Panc1 (cell line): Measurements from ENCODE around the gene CLDN16. TPM values are rescaled to one million over a fixed set of nuclear protein-coding genes. Genes with fewer than 3 reads are reported as not detected.

Experiments
- ATAC-seq: fragments of 200-7000 bp; cut with Tn5 transposase; 2 replicates; pipeline ENCODE4 v1.9.1; 2020; ENCODE audit warnings: mild to moderate bottlenecking, moderate library complexity
- BruUV-seq: library from RNA; stranded (reverse); fragments of 400-500 nt; replicated peaks from 2 replicates; lab custom pipeline; 2021; lab: Mats Ljungman, UMichigan
- CTCF ChIA-PET: fragments of 300-600 bp; sonication (Branson Sonifier 250); formaldehyde crosslinking; loops from one replicate; lab custom pipeline; 2022; ENCODE audit warnings: antibody characterized with exemption; lab: Charles Lee
- POLR2A ChIA-PET: fragments of 300-600 bp; sonication (Branson Sonifier 250); formaldehyde crosslinking; loops from one replicate; lab custom pipeline; 2022; ENCODE audit warnings: antibody characterized with exemption; lab: Charles Lee
- DNase-seq: peaks from one replicate; pipeline ENCODE4 v3.0.0-alpha.2; 2010; ENCODE audit warnings: low read depth, low spot score
- H3K27ac ChIP-seq: 2 replicates; pipeline ENCODE4 v1.5.1; 2011; ENCODE audit warnings: mild to moderate bottlenecking, low read length, inconsistent platforms
- H3K27me3 ChIP-seq: fragments of 200-500 bp; sonication (Bioruptor generic); 2 replicates; pipeline ENCODE4 v1.6.0; 2014; ENCODE audit warnings: low read length, inconsistent platforms; ENCODE audit not compliant: control insufficient read depth, insufficient read depth
- H3K36me3 ChIP-seq: fragments of 200-500 bp; sonication (Bioruptor generic); 2 replicates; pipeline ENCODE4 v1.5.1; 2014; ENCODE audit warnings: inconsistent platforms, mild to moderate bottlenecking, low read length, moderate library complexity; ENCODE audit not compliant: control insufficient read depth, insufficient read depth
- H3K4me1 ChIP-seq: 2 replicates; pipeline ENCODE4 v1.5.1; 2011; ENCODE audit warnings: inconsistent platforms, mild to moderate bottlenecking, low read length, moderate library complexity; ENCODE audit not compliant: control insufficient read depth, insufficient read depth
- H3K4me3 ChIP-seq, 2 experiments: 2 replicates each; pipeline ENCODE4 v1.5.1; 2011 to 2012; ENCODE audit warnings: low read depth in 2 of 2, low read length in 2 of 2, mild to moderate bottlenecking in 2 of 2, inconsistent platforms in 1 of 2, moderate library complexity in 1 of 2
- H3K9me3 ChIP-seq: fragments of 200-500 bp; sonication (Bioruptor generic); 2 replicates; pipeline ENCODE4 v1.5.1; 2014; ENCODE audit warnings: low read depth, mild to moderate bottlenecking, inconsistent platforms, low read length, moderate library complexity; ENCODE audit not compliant: control insufficient read depth, insufficient read depth
- CTCF ChIP-seq: fragments of 450-650 bp; IDR thresholded peaks from 2 replicates; pipeline ENCODE4 v1.5.1; 2017; ENCODE audit warnings: mild to moderate bottlenecking
- POLR2AphosphoS5 ChIP-seq: IDR thresholded peaks from 2 replicates; pipeline ENCODE4 v1.6.1; 2012; ENCODE audit warnings: mild to moderate bottlenecking, low read depth, low read length, moderate library complexity
- REST ChIP-seq, 2 experiments: IDR thresholded peaks; 2 replicates each; pipeline ENCODE4 v1.6.1; 2011 to 2012; ENCODE audit warnings: low read depth in 2 of 2, control low read depth in 1 of 2, low read length in 1 of 2, mild to moderate bottlenecking in 1 of 2, moderate library complexity in 1 of 2; ENCODE audit not compliant: insufficient read depth in 1 of 2
- SIN3A ChIP-seq: IDR thresholded peaks from 2 replicates; pipeline ENCODE4 v1.6.1; 2012; ENCODE audit warnings: low read depth, mild to moderate bottlenecking, low read length, moderate library complexity, borderline replicate concordance; ENCODE audit not compliant: insufficient read depth
- TCF7L2 ChIP-seq: IDR thresholded peaks from 2 replicates; pipeline ENCODE4 v1.6.1; 2011; ENCODE audit warnings: mild to moderate bottlenecking, low read depth, low read length, inconsistent platforms
- in situ Hi-C: cut with HindIII; loops from 2 replicates; pipeline ENCODE4 v1.10.0; 2016; ENCODE audit warnings: low sequenced_read_pairs, low pct_unique_long_range_greater_than_20kb
- intact Hi-C: fragments of 100-400 bp; cut with micrococcal nuclease; formaldehyde crosslinking; loops from one replicate; pipeline ENCODE4 v1.10.0; 2022; ENCODE audit not compliant: unreplicated experiment
- total RNA-seq: library from RNA; stranded (reverse); gene quantifications from one replicate; pipeline ENCODE4 v1.2.1, GENCODE V29; 2021; ENCODE audit not compliant: unreplicated experiment

CLDN16 gene
- total RNA-seq, 1 experiment from 2014 or later = not detected

- intact Hi-C loops = loop anchor here (10.0 kb wide), 1 partner anchor 309 kb away; no protein-coding TSS in a partner anchor
- CTCF ChIA-PET = interaction anchor here (0.6 kb wide), 1 partner anchor 38 kb away, joined by 5 read pairs; no protein-coding TSS in a partner anchor
- H3K36me3 ChIP-seq = no peaks in the 10 kb centered on the region
- H3K27ac ChIP-seq = peak overlapping the region; percentile 60
- POLR2A ChIA-PET = no interaction called here
- ATAC-seq (peak; percentile 97), DNase-seq (peak; percentile 96)
- H3K4me3 ChIP-seq = peak overlapping the region in 1 of 2 experiments; percentile 7; a peak in 2 of 4 replicates
- 0 out of 2 replicates have a peak, but pooled peaks cover 3% of the 10 kb centered on the region for H3K4me1 ChIP-seq
- TF ChIP-seq SIN3A (no peak), TCF7L2 (no peak), CTCF (no peak), POLR2AphosphoS5 (no peak), REST (IDR thresholded peaks at IDR 0.05; ENCODE audit: insufficient read depth in 1 of 2, low read depth in 2 of 2, low read length in 1 of 2) (no peak)
- no TSS peak for BruUV-seq
- no peaks in the 10 kb centered on the region for H3K27me3 ChIP-seq
- in situ Hi-C loops = no loop called here
- H3K9me3 ChIP-seq = no peaks in the 10 kb centered on the region
Measured at GRCh38 chr3:190385731-190386688, 2.0 kb upstream of the CLDN16 start.

GRCh38 chr3:190388703-190389102, 740 bp downstream of the CLDN16 start:
- no peak overlapping the region; the same call in 1 of the 2 replicates for H3K27ac ChIP-seq
- no peak for TF ChIP-seq TCF7L2
- H3K4me3 ChIP-seq = no peak overlapping the region
- DNase-seq (no peak), ATAC-seq (no peak)
- H3K27me3 ChIP-seq = no peaks in the 10 kb centered on the region
- in situ Hi-C loops (no loop called here), intact Hi-C loops (loop anchor here (10.0 kb wide), 1 partner anchor 306 kb away; no protein-coding TSS in a partner anchor)
- ChIA-PET CTCF (no interaction called here), POLR2A (no interaction called here)
- no peaks in the 10 kb centered on the region for H3K36me3 ChIP-seq
- 0 out of 2 replicates have a peak, but pooled peaks cover 3% of the 10 kb centered on the region for H3K4me1 ChIP-seq
- H3K9me3 ChIP-seq = no peaks in the 10 kb centered on the region
- no TSS peak for BruUV-seq
